Type B pancreatic cell (in vitro differentiated cells): Measurements from ENCODE around the gene GNA12. TPM values are rescaled to one million over a fixed set of nuclear protein-coding genes. Genes with fewer than 3 reads are reported as not detected.

Source experiments
- DNase-seq: peaks from one replicate; pipeline ENCODE4 v3.0.0; 2021; ENCODE audit warnings: mixed read lengths; ENCODE audit not compliant: unreplicated experiment; ENCODE audit errors: extremely low spot score
- H3K27ac Mint-ChIP-seq: 2 replicates; pipeline ENCODE4 v1.8.0; 2021; ENCODE audit warnings: mild to moderate bottlenecking, mixed read lengths
- H3K27me3 Mint-ChIP-seq: 2 replicates; pipeline ENCODE4 v1.8.0; 2021; ENCODE audit warnings: mixed read lengths
- H3K36me3 Mint-ChIP-seq: 2 replicates; pipeline ENCODE4 v1.8.0; 2021; ENCODE audit warnings: mixed read lengths
- H3K4me1 Mint-ChIP-seq: one replicate; pipeline ENCODE4 v1.8.0; 2021; ENCODE audit warnings: mixed read lengths; ENCODE audit not compliant: unreplicated experiment
- H3K4me3 Mint-ChIP-seq: 2 replicates; pipeline ENCODE4 v1.8.0; 2021; ENCODE audit warnings: mild to moderate bottlenecking, mixed read lengths
- H3K9me3 Mint-ChIP-seq: 2 replicates; pipeline ENCODE4 v1.8.0; 2021; ENCODE audit warnings: mixed read lengths
- total RNA-seq: library from RNA; stranded (reverse); gene quantifications from 2 replicates; pipeline ENCODE4 v1.2.1, GENCODE V29; 2021; ENCODE audit warnings: low replicate concordance
- TF ChIP-seq, protein P1 (sequence below): fragments of 200-600 bp; sonication (generic); conservative IDR thresholded peaks from 2 replicates; pipeline ENCODE4 v1.5.0; 2021; ENCODE audit warnings: antibody characterized with exemption, mild to moderate bottlenecking

The GNA12 gene
- total RNA-seq, 1 donor from 2014 or later = 46.2 TPM

DNA sequence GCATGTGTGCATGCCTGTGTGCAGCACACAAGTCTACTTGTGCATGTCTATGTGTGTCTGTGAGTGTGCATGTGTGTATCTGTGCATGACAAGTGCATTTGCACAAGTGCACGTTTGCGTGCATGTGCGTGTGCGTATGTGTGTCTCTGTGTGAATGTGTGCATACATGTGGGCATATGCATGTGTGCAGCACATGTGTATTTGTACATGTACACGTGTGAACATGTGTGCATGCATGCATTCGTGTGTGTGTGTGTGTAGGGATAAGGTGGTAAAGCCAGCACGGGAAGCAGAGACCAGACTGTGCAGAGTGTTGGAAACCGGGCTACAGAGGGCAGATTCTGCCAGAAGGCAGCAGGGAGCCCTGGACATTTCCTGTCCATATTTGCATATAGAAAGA lies 35.9 kb upstream of the GNA12 start:
- Mint-ChIP-seq H3K36me3 (no peaks in the 10 kb centered on the region), H3K27ac (peak overlapping the region; percentile 9)
- TF ChIP-seq, protein P1, sequence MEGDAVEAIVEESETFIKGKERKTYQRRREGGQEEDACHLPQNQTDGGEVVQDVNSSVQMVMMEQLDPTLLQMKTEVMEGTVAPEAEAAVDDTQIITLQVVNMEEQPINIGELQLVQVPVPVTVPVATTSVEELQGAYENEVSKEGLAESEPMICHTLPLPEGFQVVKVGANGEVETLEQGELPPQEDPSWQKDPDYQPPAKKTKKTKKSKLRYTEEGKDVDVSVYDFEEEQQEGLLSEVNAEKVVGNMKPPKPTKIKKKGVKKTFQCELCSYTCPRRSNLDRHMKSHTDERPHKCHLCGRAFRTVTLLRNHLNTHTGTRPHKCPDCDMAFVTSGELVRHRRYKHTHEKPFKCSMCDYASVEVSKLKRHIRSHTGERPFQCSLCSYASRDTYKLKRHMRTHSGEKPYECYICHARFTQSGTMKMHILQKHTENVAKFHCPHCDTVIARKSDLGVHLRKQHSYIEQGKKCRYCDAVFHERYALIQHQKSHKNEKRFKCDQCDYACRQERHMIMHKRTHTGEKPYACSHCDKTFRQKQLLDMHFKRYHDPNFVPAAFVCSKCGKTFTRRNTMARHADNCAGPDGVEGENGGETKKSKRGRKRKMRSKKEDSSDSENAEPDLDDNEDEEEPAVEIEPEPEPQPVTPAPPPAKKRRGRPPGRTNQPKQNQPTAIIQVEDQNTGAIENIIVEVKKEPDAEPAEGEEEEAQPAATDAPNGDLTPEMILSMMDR = no peak

DNA sequence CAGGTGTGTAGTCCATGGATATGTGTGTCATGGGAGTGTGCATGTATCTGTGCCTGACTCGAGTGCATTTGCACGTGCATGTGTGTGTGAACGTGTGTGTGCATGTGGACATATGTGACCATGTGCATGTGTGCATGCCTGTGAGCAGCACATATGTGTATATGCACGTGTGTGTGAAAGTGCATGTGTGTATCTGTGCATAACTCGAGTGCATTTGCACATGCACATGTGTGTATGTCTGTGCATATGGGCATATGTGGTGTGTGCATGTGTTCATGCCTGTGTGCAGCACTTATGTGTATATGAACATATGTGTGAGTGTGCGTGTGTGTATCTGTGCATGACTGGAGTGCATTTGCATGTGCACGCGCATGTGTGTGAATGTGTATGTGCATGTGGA lies 35.2 kb upstream of the GNA12 start:
- Mint-ChIP-seq H3K4me3 (no peak overlapping the region), H3K4me1 (peaks cover 30% of the 10 kb centered on the region), H3K36me3 (no peaks in the 10 kb centered on the region), H3K9me3 (no peaks in the 10 kb centered on the region), H3K27ac (peak overlapping the region; percentile 21), H3K27me3 (no peaks in the 10 kb centered on the region)
- TF ChIP-seq, protein P1 = no peak
- DNase-seq = no peak

More for the DNA sequence above, 35.9 kb upstream of the GNA12 start:
- H3K4me1 Mint-ChIP-seq = peaks cover 30% of the 10 kb centered on the region
- H3K9me3 Mint-ChIP-seq = no peaks in the 10 kb centered on the region
- no peak overlapping the region for H3K4me3 Mint-ChIP-seq
- no peaks in the 10 kb centered on the region for H3K27me3 Mint-ChIP-seq
- no peak for DNase-seq

GRCh38 chr7:2878306-2878705 lies 34.2 kb upstream of the GNA12 start:
- no peak overlapping the region for H3K27ac Mint-ChIP-seq
- TF ChIP-seq, protein P1 = no peak
- H3K27me3 Mint-ChIP-seq = no peaks in the 10 kb centered on the region
- H3K4me3 Mint-ChIP-seq = no peak overlapping the region
- no peak for DNase-seq
- H3K9me3 Mint-ChIP-seq = no peaks in the 10 kb centered on the region
- H3K36me3 Mint-ChIP-seq = no peaks in the 10 kb centered on the region
- H3K4me1 Mint-ChIP-seq = peaks cover 32% of the 10 kb centered on the region

GRCh38 chr7:2876031-2876731 lies 32.1 kb upstream of the GNA12 start:
- Mint-ChIP-seq H3K27ac (no peak overlapping the region), H3K36me3 (no peaks in the 10 kb centered on the region), H3K4me1 (peaks cover 39% of the 10 kb centered on the region), H3K4me3 (no peak overlapping the region), H3K9me3 (no peaks in the 10 kb centered on the region), H3K27me3 (no peaks in the 10 kb centered on the region)
- TF ChIP-seq, protein P1 = no peak
- DNase-seq = no peak

DNA sequence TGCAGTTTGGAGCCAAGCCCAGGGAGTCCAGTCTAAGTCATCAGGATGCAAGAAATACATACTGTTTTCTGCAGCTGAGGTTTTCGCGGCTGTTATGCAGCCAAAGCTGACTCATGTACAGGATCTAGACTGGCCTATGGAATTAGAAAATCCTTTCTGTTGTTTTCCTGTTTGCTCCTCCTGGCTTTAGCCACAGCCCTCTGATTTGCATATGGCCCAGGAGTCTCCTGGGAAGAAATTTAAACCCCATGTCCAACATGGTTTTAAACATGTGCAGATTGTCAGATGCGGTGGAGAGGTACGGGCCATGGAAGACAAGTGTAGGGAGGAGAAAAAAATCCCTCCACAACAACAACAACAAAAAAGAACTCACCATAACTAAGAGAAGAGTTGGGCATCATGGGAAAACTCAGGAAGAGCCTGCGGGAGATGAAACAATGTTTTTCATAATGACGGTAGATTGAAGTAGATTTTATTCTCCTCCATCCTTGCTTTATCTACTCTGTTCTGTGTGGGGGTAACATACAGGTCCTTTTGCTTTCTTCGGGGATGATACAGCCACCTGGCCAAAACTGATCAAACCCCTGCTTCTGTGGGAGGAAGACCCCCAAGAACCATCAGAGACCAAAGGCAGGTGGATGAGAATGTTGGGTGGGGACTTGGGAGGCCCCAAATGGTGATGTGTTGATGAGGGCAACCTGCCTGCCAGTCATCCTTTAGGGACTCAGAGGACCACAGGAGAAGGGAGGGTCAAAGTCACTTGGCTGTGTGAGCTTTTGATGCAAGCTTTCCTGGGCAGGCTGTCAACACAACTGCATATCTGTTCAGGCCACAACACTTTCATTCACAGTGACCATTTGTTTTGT lies 29.8 kb upstream of the GNA12 start:
- Mint-ChIP-seq H3K27ac (peak overlapping the region; percentile 75), H3K36me3 (no peaks in the 10 kb centered on the region), H3K4me1 (peaks cover 32% of the 10 kb centered on the region), H3K9me3 (no peaks in the 10 kb centered on the region), H3K4me3 (no peak overlapping the region), H3K27me3 (no peaks in the 10 kb centered on the region)
- TF ChIP-seq, protein P1 = no peak
- no peak for DNase-seq
